Measurements from ENCODE around the gene DCHS2.

DCHS2 gene

GRCh38 chr4:154450966-154451365 is 40.6 kb downstream of the DCHS2 start:
- no peak for DNase-seq

DNA sequence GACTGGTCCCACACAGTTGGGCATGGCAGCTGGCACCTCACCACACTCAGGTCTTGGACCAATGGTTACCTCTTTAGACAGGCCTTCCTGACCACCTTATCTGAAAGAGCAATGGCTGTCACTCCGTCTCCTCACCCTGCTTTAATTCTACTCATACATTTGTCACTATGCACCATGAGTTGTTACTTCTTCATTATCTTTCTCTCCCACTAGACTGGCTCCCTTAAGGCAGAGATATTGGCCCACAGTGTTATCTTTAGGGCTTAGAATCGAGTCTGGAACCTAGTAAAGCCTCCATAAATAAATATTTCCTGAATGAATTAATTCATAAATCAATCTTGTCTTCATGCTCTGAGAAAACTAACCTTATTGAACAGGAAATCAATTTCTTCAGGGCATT is 46.6 kb downstream of the DCHS2 start:
- DNase-seq, result no peak

- DNase-seq, result no peak
Measured at GRCh38 chr4:154441982-154442381, 49.6 kb downstream of the DCHS2 start.

DNA sequence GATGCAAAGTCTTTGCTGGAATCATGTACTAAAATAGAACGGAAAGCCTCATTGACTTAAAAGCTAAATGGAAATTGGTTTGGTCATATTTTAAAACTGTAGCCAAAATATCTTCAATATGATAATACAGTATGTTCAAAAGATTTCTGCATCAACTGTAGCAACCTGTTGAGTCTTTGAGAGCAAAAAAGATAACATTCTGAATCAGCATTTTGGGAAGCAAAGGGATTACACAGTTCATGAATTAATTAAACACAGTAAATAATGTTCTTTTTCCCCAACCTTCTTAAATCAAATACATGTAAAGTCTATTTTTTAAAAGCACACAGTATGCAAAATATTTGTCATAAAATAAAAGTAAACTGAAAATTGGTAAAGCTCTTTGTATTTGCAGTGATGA is 50.5 kb downstream of the DCHS2 start:
- DNase-seq, result no peak

DNA sequence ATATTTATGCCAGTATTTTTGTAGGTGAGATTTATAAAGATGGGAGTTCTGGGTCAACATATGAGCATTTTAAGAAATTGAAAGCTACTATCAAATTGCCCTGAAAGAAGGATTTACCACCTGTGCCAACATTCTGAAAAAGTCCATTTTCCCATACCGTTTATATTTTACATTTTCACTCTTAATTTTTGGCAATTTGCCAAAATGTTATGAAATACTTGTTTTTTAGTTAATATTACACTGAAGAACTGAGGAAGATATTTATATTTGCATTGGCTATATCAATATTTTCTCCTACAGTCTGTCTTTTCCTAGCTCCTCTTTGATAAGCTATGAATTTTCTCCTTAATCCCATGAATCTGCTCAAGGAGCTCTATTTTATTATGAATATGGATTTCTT is 52.4 kb downstream of the DCHS2 start:
- no peak for DNase-seq

DNA sequence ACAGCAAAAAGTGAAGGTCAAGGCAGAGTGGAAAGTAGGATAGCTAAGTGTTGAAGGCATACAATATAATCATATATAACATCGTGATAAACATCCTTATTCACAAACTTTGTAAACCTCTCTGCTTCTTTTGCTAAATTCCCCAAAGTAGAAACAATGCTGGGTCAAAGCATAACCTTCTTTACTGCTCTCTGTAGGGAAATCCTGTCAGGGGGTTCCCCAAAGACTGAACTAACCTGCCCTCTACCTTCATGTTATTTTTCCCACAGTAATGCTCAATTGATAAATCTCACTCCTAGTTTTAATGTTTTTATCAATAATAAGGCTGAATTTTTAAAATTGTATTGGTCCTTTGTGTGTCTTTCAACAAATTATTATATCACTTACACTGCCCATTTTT is 55.7 kb downstream of the DCHS2 start:
- DNase-seq, result no peak

DNA sequence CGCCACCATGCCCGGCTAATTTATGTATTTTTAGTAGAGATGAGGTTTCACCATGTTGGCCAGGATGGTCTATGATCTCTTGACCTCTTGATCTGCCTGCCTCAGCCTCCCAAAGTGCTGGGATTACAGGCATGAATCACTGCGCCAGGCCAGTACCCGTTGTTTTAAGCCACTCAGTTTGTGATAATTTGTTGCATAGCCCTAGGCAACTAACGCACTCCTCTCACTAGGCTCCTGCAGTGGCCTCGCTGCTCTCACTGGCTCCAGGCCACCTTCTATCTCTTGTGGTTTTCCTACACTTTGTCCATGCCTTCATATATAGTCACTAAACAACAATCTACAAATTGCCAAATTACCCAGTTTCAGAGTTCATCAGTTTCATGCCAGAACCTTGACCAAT is 58.1 kb downstream of the DCHS2 start:
- DNase-seq, result no peak

- no peak for DNase-seq
Measured at GRCh38 chr4:154429176-154429575, 62.4 kb downstream of the DCHS2 start.

GRCh38 chr4:154427149-154427548 is 64.5 kb downstream of the DCHS2 start:
- DNase-seq, result no peak

DNA sequence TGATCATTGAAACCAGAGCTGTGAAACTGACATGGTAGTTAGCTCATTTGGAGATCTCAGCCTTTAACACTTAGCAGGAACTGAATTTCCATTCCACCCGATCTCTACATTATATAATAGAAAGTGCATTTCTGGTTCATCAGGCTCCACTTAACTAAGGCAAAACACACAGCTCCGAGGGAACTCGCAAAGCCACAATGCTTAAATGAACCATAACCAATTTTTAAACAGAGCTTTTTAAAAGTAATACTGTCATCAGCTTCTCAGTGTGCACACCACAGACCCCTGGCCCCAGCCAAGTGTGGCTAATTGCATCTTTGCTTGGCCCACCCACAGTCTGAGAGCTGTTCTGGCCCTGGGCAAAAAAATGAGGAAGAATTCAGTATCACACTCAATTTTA is 66.1 kb downstream of the DCHS2 start:
- DNase-seq, result no peak

DNA sequence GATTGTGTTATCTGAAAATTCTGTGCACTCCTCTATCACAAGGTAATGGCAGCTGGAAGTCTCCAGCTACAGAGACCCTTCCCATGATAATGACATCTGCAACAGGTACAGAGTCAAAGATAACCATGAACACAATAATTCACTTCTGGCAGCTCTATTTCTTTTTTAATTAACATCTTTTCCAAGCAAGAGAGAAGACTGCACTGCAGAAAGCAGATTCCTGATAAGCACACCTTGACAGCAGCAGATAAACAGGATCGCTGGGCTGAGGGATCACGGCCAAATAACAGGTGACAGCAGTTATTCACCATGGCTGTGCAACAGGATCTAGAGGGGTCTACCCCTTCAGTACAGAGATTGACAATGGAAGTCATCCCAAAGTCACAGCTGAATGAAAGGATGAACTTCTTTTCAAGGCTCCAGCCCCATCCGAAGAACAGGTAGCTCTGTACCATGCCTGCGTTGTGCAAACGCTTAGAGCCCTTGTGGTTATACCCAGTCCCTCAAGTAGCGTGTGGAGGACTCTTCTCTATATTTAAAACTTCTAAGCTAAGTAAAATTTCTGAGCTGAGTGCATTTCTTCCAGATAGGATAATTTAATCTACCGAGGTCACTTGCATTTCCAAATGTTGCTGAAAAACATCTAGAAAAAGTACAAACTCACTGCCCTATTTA is 66.7 kb downstream of the DCHS2 start:
- DNase-seq, result no peak

GRCh38 chr4:154422152-154422551 is 69.4 kb downstream of the DCHS2 start:
- DNase-seq, result no peak

- DNase-seq, result no peak
Measured at GRCh38 chr4:154421618-154422017, 70.0 kb downstream of the DCHS2 start.

- DNase-seq, result no peak
Measured at GRCh38 chr4:154417373-154417673, 74.3 kb downstream of the DCHS2 start.

GRCh38 chr4:154416190-154416547 is 75.4 kb downstream of the DCHS2 start:
- DNase-seq, result no peak

- no peak for DNase-seq
Measured at GRCh38 chr4:154415313-154415712, 76.3 kb downstream of the DCHS2 start.

GRCh38 chr4:154414796-154415195 is 76.8 kb downstream of the DCHS2 start:
- no peak for DNase-seq

- no peak for DNase-seq
Measured at GRCh38 chr4:154414371-154414770, 77.2 kb downstream of the DCHS2 start.

- no peak for DNase-seq
Measured at GRCh38 chr4:154407443-154407842, 84.2 kb downstream of the DCHS2 start.

DNA sequence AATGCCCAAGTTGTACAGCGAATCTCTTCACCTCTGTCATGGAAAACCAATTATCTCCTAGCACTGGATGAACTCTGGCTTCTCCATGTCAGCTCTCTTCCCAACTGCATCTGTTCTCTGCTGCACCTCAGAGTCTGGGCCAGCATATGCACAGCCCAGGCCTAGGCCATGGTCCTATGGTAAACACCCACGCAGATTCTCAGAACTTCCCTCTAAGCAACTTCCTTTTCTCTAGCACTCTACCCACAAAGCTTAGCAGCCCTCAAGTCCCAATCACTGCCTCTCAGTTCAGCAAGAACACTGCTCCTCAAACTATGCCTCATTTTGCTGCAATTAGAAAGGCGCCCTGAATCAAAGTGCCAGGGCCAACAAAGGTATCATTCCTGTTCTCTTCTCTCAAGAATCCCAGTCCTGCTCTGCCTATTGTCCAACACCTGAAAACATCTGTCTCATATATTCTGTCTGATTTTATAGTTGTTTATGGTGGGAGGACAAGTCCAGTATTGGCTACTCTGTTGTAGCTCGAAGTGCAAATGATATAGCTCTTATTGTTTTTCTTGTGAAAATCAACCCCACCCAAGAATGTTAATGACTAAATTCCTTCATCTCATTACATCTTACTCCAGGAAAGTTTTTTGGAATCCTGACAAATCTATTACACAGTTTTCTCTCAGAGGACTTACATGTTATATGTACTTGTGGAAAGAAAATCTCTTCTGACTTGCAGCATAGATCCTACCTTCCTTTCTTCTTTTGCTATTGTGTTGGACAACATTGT is 85.4 kb downstream of the DCHS2 start:
- DNase-seq, result no peak

DNA sequence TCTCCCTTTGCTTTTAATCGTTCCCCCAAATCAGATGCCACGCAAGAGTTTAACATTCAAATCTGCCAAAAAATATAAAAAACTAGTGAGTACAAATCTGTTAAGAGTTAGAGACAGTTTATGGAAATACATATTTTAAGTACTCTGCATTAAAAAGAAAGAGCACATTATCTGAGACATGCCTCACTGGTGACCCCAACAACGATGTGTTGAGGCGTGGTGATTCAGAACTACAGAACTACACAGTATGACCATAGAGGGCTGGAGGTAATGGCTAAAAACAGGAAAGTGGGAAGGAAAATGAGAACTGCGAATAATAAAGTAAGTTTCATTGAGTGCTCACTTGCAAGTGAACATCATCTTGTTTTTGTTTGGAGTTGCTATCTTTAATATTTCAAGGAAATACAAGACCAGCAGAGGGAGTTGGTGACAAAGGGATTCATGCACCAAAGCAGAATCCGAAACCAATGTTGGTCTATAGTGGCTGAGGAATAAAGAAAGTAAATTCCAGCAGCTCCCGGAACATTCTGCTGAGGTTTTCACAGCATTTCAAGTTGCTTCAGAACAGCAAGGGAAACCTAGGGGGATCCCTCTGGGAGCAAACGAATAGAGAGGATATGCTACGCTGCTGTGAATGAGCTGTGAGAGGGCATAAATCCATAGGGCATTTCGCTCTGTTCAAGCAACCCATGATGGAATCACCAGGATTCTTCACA is 92.2 kb downstream of the DCHS2 start:
- DNase-seq, result no peak

GRCh38 chr4:154390324-154390723 is 101.3 kb downstream of the DCHS2 start:
- DNase-seq, result no peak

DNA sequence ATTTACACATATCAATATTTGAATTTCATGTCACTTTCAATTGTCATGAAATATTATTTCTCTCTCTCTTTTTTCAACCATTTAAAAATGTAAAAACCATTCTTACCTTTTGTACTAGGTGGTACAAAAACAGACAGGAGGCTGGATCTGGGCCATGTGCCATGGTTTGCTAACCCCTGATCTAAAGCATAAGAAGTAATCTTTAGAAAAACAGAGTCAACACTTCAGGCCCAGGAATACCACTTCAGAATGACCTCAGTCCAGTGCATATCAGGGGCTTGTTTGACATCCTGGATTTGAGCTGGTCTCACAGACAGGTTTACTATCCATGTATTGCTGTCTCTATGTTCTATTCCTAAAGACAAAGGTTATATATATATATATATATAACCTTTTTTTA is 102.5 kb downstream of the DCHS2 start:
- DNase-seq, result no peak

DNA sequence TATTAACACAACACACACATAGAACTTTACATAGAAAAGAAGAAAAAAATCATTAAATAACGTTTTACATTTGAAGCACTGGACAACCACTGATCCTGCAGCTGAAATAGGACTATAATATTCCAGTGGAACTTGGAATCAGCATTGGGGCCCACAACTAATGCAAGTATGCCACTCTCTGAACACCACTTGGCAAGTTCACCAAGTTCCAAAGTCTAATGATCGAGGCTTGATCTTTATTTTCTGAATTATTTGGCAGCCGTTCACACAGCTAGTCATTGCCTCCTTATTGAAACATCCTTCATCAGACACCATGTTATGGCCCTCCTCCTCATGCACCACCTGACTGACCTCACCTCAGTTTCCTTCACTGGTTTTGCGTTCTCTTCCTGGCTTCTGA is 107.6 kb downstream of the DCHS2 start:
- no peak for DNase-seq
